ENCODE data around the gene GLIPR1L1. TPM values are rescaled to one million over a fixed set of nuclear protein-coding genes. Genes with fewer than 3 reads are reported as not detected.
A peak's percentile ranks its signal among the peaks of the same experiment; 100 is the strongest.

GLIPR1L1 gene
- total and polyA plus RNA-seq, 3 donors from 2014 or later, result 1.9 to 95.5 (median 9.1) TPM

- TF ChIP-seq, protein P1, sequence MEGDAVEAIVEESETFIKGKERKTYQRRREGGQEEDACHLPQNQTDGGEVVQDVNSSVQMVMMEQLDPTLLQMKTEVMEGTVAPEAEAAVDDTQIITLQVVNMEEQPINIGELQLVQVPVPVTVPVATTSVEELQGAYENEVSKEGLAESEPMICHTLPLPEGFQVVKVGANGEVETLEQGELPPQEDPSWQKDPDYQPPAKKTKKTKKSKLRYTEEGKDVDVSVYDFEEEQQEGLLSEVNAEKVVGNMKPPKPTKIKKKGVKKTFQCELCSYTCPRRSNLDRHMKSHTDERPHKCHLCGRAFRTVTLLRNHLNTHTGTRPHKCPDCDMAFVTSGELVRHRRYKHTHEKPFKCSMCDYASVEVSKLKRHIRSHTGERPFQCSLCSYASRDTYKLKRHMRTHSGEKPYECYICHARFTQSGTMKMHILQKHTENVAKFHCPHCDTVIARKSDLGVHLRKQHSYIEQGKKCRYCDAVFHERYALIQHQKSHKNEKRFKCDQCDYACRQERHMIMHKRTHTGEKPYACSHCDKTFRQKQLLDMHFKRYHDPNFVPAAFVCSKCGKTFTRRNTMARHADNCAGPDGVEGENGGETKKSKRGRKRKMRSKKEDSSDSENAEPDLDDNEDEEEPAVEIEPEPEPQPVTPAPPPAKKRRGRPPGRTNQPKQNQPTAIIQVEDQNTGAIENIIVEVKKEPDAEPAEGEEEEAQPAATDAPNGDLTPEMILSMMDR (IDR thresholded peaks at IDR 0.05), result no peak
- TF ChIP-seq POLR2A (IDR thresholded peaks at IDR 0.05), result no peak
- no peak for DNase-seq
- Histone ChIP-seq H3K4me3 (no peak overlapping the region), H3K9me3 (no peaks in the 10 kb centered on the region), H3K27ac (no peak overlapping the region), H3K27me3 (no peaks in the 10 kb centered on the region), H3K4me1 (no peaks in the 10 kb centered on the region), H3K36me3 (ENCODE audit: low read depth, missing control alignments) (no peaks in the 10 kb centered on the region)
- WGBS, 2 donors, result 89 to 94% methylated on average over 1 of the region's 1 CpG
- intact Hi-C loops (cut with DNase I; ENCODE audit: low total_unique reads), result no loop called here
Measured at GRCh38 chr12:75378354-75378753, 43.9 kb downstream of the GLIPR1L1 start.

- no peak for TF ChIP-seq POLR2A (IDR thresholded peaks at IDR 0.05)
- TF ChIP-seq, protein P1 (IDR thresholded peaks at IDR 0.05), result no peak
- no peak for DNase-seq
- Histone ChIP-seq H3K27ac (peak overlapping the region in 1 of 2 donors; percentile 95), H3K4me1 (peaks cover 5% of the 10 kb centered on the region), H3K9me3 (no peaks in the 10 kb centered on the region), H3K4me3 (no peak overlapping the region), H3K36me3 (ENCODE audit: low read depth, missing control alignments) (no peaks in the 10 kb centered on the region), H3K27me3 (no peaks in the 10 kb centered on the region)
- WGBS, 2 donors, result 78 to 97% methylated on average over 1 of the region's 1 CpG
- intact Hi-C loops (cut with DNase I; ENCODE audit: low total_unique reads), result no loop called here
Measured at GRCh38 chr12:75389061-75389460, 54.6 kb downstream of the GLIPR1L1 start.

DNA sequence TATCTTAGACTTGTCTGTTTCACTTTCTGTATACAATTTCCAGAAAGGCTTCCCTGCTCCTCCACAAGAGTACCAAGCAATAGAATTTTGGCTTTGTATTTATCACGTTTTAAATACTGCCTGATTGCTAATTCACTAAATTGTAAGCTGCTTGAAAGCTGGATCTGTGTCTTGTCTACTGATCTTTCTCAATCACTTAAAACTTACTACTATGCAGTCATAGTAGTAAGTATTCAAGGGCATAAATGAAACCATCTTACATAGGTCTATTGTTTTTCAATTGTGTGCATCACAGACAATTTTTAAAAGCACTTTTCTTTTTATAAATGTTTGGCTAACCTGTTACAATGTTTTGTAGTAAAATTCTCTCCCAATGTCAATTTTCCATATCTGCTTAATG, 55.2 kb downstream of the GLIPR1L1 start:
- peaks cover 5% of the 10 kb centered on the region for H3K4me1 ChIP-seq
- TF ChIP-seq, protein P1 (IDR thresholded peaks at IDR 0.05), result no peak
- TF ChIP-seq POLR2A (IDR thresholded peaks at IDR 0.05), result no peak
- no peaks in the 10 kb centered on the region for H3K36me3 ChIP-seq (ENCODE audit: low read depth, missing control alignments)
- H3K27ac ChIP-seq, result peak overlapping the region; percentile 92 to 95
- WGBS, 2 donors, result 19 to 22% methylated on average over 1 of the region's 1 CpG
- no peaks in the 10 kb centered on the region for H3K9me3 ChIP-seq
- DNase-seq, result no peak
- H3K4me3 ChIP-seq, result no peak overlapping the region
- H3K27me3 ChIP-seq, result no peaks in the 10 kb centered on the region
- intact Hi-C loops (cut with DNase I; ENCODE audit: low total_unique reads), result no loop called here

DNA sequence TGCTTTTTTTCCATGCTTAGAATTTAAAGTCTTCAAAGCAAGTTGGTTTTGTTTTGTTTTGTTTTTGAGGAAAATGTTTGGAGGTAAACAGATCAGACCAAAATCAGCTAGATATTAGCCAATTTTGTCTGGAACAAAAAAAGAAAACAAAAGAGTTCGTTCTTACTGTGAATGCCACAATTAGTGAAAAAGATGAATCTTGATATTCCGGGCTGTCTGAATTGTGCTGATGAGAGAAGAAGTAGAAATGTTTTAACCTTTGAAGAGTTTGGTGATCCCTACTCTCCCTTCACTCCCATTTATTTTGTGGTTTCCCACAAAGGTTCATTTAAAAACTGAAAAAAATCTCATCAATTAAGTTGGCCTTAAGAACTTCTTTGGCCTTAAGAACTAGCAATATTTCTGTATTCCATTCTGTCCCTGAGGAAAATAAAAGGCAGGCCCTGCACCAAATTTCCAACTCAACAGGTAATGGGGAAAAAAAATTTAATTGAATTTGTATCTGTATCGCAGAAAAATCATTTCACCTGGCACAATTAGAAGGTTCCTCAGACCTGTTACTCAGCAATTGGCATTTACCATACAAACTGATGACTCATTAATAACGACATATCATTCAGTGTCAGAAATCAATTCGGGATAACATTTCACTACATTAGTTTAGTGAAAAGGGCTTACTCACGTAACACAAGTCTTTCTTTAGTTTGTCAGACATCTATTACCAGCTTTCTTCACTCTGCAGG, 55.9 kb downstream of the GLIPR1L1 start:
- H3K27me3 ChIP-seq, result no peaks in the 10 kb centered on the region
- no peak for DNase-seq

More for the DNA sequence above, 55.9 kb downstream of the GLIPR1L1 start:
- Histone ChIP-seq H3K36me3 (ENCODE audit: low read depth, missing control alignments) (no peaks in the 10 kb centered on the region), H3K27ac (peak overlapping the region; percentile 92 to 95), H3K9me3 (no peaks in the 10 kb centered on the region), H3K4me3 (peak overlapping the region; percentile 73 to 75), H3K4me1 (peaks cover 5% of the 10 kb centered on the region)
- intact Hi-C loops (cut with DNase I; ENCODE audit: low total_unique reads), result no loop called here
- WGBS, 2 donors, result 12 to 16% methylated on average over 6 of the region's 6 CpGs
- TF ChIP-seq, protein P1 (IDR thresholded peaks at IDR 0.05), result no peak
- TF ChIP-seq POLR2A (IDR thresholded peaks at IDR 0.05), result no peak
